Peyer's patch (tissue), 4 donors: Measurements from ENCODE around the gene SFTPA2.
"Not testable (repeated sequence)": the region's sequence is repeated elsewhere in the genome, so short reads cannot be mapped to it uniquely, and the experiment has no call there.

Source experiments
- POLR2A ChIP-seq, 2 donors: fragments of 450-650 bp; IDR thresholded peaks; one replicate each; pipeline ENCODE4 v1.5.1; 2017; ENCODE audit warnings: antibody characterized with exemption in 2 of 2, mild to moderate bottlenecking in 2 of 2, moderate library complexity in 2 of 2
- TF ChIP-seq, protein P1 (sequence below), 6 experiments: fragments of 450-650 bp in 4 of 6; fragments of 200-600 bp in 2 of 6; sonication (generic) in 1 of 6; IDR thresholded peaks; one replicate each; pipeline ENCODE4 v1.5.1; 2017 to 2019; ENCODE audit warnings: antibody characterized with exemption in 6 of 6, mild to moderate bottlenecking in 3 of 6, moderate library complexity in 1 of 6

DNA sequence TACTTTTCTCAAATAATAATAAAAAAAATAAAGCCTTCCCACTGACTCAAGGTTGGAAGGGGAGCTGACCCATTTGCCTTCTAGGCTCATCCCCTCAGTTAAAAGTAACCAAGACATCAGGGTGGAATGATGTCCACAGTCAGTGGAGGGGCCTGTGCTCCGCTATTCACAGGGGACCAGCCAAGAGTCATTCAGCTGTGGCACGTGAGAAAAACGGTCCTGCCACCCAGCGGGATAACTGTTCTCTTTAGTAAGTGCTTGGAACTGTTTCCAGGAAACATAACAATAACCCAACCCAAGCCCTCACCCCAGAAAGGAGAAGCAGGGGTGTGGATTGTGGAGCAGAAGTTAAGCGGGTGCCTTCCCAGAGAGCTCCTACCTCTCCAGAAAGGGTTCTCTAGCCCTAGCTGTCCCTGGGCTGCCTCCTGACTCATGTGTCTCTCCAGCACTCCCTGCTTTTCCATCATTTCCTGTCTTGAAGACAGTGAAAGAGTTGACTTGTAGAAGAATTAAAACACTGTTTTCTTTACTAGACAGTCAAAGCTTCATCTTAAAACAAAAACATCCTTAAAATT, 50.2 kb downstream of the SFTPA2 start:
- TF ChIP-seq, protein P1, sequence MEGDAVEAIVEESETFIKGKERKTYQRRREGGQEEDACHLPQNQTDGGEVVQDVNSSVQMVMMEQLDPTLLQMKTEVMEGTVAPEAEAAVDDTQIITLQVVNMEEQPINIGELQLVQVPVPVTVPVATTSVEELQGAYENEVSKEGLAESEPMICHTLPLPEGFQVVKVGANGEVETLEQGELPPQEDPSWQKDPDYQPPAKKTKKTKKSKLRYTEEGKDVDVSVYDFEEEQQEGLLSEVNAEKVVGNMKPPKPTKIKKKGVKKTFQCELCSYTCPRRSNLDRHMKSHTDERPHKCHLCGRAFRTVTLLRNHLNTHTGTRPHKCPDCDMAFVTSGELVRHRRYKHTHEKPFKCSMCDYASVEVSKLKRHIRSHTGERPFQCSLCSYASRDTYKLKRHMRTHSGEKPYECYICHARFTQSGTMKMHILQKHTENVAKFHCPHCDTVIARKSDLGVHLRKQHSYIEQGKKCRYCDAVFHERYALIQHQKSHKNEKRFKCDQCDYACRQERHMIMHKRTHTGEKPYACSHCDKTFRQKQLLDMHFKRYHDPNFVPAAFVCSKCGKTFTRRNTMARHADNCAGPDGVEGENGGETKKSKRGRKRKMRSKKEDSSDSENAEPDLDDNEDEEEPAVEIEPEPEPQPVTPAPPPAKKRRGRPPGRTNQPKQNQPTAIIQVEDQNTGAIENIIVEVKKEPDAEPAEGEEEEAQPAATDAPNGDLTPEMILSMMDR (IDR thresholded peaks at IDR 0.05): not testable (repeated sequence)
- not testable (repeated sequence) for TF ChIP-seq POLR2A (IDR thresholded peaks at IDR 0.05)
